ENCODE results near the gene SCGB3A2. TPM values are rescaled to one million over a fixed set of nuclear protein-coding genes. Genes with fewer than 3 reads are reported as not detected.

Gene SCGB3A2
- total RNA-seq, 1 donor from 2014 or later, result not detected

GRCh38 chr5:147836439-147836838 is 42.1 kb upstream of the SCGB3A2 start:
- Histone ChIP-seq H3K4me3 (no peak overlapping the region), H3K36me3 (no peaks in the 10 kb centered on the region), H3K27ac (no peak overlapping the region), H3K9me3 (no peaks in the 10 kb centered on the region), H3K27me3 (no peaks in the 10 kb centered on the region), H3K4me1 (no peaks in the 10 kb centered on the region)
- no peak for TF ChIP-seq CTCF (IDR thresholded peaks at IDR 0.05)
- DNase-seq (ENCODE audit: low spot score in 2 of 2), result no peak
- intact Hi-C loops (cut with DNase I), result no loop called here

- H3K9me3 ChIP-seq, result no peaks in the 10 kb centered on the region
- no peak for TF ChIP-seq CTCF (IDR thresholded peaks at IDR 0.05)
- intact Hi-C loops (cut with DNase I), result no loop called here
- H3K4me1 ChIP-seq, result no peaks in the 10 kb centered on the region
- H3K36me3 ChIP-seq, result no peaks in the 10 kb centered on the region
- H3K4me3 ChIP-seq, result no peak overlapping the region
- DNase-seq (ENCODE audit: low spot score in 2 of 2), result no peak
- no peak overlapping the region for H3K27ac ChIP-seq
- no peaks in the 10 kb centered on the region for H3K27me3 ChIP-seq
Measured at GRCh38 chr5:147842869-147843268, 35.6 kb upstream of the SCGB3A2 start.

GRCh38 chr5:147844846-147845245 is 33.7 kb upstream of the SCGB3A2 start:
- no peak for DNase-seq (ENCODE audit: low spot score in 2 of 2)
- H3K4me1 ChIP-seq, result no peaks in the 10 kb centered on the region
- no peak overlapping the region for H3K4me3 ChIP-seq
- no peaks in the 10 kb centered on the region for H3K27me3 ChIP-seq
- TF ChIP-seq CTCF (IDR thresholded peaks at IDR 0.05), result no peak
- no peaks in the 10 kb centered on the region for H3K9me3 ChIP-seq
- intact Hi-C loops (cut with DNase I), result no loop called here
- H3K27ac ChIP-seq, result no peak overlapping the region
- H3K36me3 ChIP-seq, result no peaks in the 10 kb centered on the region

GRCh38 chr5:147845618-147846017 is 32.9 kb upstream of the SCGB3A2 start:
- no peak for DNase-seq (ENCODE audit: low spot score in 2 of 2)
- Histone ChIP-seq H3K36me3 (no peaks in the 10 kb centered on the region), H3K9me3 (no peaks in the 10 kb centered on the region), H3K4me3 (no peak overlapping the region), H3K4me1 (no peaks in the 10 kb centered on the region), H3K27me3 (no peaks in the 10 kb centered on the region), H3K27ac (no peak overlapping the region)
- intact Hi-C loops (cut with DNase I), result no loop called here
- TF ChIP-seq CTCF (IDR thresholded peaks at IDR 0.05), result no peak

- Histone ChIP-seq H3K4me3 (no peak overlapping the region), H3K27ac (no peak overlapping the region), H3K27me3 (no peaks in the 10 kb centered on the region), H3K36me3 (no peaks in the 10 kb centered on the region), H3K9me3 (no peaks in the 10 kb centered on the region), H3K4me1 (no peaks in the 10 kb centered on the region)
- intact Hi-C loops (cut with DNase I), result no loop called here
- no peak for TF ChIP-seq CTCF (IDR thresholded peaks at IDR 0.05)
- DNase-seq (ENCODE audit: low spot score in 2 of 2), result no peak
Measured at GRCh38 chr5:147849226-147849625, 29.3 kb upstream of the SCGB3A2 start.

GRCh38 chr5:147851578-147851977 is 26.9 kb upstream of the SCGB3A2 start:
- Histone ChIP-seq H3K9me3 (no peaks in the 10 kb centered on the region), H3K27ac (no peak overlapping the region), H3K4me3 (no peak overlapping the region), H3K36me3 (no peaks in the 10 kb centered on the region), H3K4me1 (no peaks in the 10 kb centered on the region), H3K27me3 (no peaks in the 10 kb centered on the region)
- DNase-seq (ENCODE audit: low spot score in 2 of 2), result no peak
- no peak for TF ChIP-seq CTCF (IDR thresholded peaks at IDR 0.05)
- intact Hi-C loops (cut with DNase I), result no loop called here
